Measurements from ENCODE around the gene BAHCC1. TPM values are rescaled to one million over a fixed set of nuclear protein-coding genes. Genes with fewer than 3 reads are reported as not detected.
A peak's percentile ranks its signal among the peaks of the same experiment; 100 is the strongest.

BAHCC1 gene
- total and polyA plus RNA-seq, 2 donors (not counting 3 experiments of a cell fraction or from before 2014, with no cell fraction given), result 4.7 to 11.6 TPM

- H3K4me1 ChIP-seq (ENCODE audit: control insufficient read depth, extremely low read depth, insufficient read depth, low read length), result peaks cover 42% of the 10 kb centered on the region
- DNase-seq (ENCODE audit: low read depth, low spot score), result peak; percentile 44
- POLR2A ChIA-PET, result interaction anchor here (0.6 to 1.6 kb wide), 3 partner anchors 99 to 324 kb away, joined by 3 to 4 read pairs (median 3); partner anchors contain the start of gene ACTG1
These were observed 3.0 kb upstream of the BAHCC1 start for GRCh38 chr17:81391936-81392908.

GRCh38 chr17:81392909-81393654 lies 2.2 kb upstream of the BAHCC1 start:
- TF ChIP-seq POLR2A (IDR thresholded peaks at IDR 0.05; ENCODE audit: low read depth, low read length), result no peak
- TF ChIP-seq GATA2 (IDR thresholded peaks at IDR 0.05; ENCODE audit: insufficient read depth, insufficient read length, low read depth, low read length), result no peak
- no peak for TF ChIP-seq FOS (IDR thresholded peaks at IDR 0.05; ENCODE audit: borderline replicate concordance, insufficient read depth, low read length)
- TF ChIP-seq EZH2 (IDR thresholded peaks at IDR 0.05; ENCODE audit: borderline replicate concordance, low read depth, low read length, severe bottlenecking), result no peak
- TF ChIP-seq JUN (IDR thresholded peaks at IDR 0.05; ENCODE audit: borderline replicate concordance, insufficient read depth, insufficient read length, low read depth), result no peak
- TF ChIP-seq MYC (IDR thresholded peaks at IDR 0.05; ENCODE audit: low read depth, low read length), result no peak
- TF ChIP-seq, protein P1, sequence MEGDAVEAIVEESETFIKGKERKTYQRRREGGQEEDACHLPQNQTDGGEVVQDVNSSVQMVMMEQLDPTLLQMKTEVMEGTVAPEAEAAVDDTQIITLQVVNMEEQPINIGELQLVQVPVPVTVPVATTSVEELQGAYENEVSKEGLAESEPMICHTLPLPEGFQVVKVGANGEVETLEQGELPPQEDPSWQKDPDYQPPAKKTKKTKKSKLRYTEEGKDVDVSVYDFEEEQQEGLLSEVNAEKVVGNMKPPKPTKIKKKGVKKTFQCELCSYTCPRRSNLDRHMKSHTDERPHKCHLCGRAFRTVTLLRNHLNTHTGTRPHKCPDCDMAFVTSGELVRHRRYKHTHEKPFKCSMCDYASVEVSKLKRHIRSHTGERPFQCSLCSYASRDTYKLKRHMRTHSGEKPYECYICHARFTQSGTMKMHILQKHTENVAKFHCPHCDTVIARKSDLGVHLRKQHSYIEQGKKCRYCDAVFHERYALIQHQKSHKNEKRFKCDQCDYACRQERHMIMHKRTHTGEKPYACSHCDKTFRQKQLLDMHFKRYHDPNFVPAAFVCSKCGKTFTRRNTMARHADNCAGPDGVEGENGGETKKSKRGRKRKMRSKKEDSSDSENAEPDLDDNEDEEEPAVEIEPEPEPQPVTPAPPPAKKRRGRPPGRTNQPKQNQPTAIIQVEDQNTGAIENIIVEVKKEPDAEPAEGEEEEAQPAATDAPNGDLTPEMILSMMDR (IDR thresholded peaks at IDR 0.05; ENCODE audit: extremely low read depth in 1 of 2, insufficient read depth in 1 of 2, low read depth in 1 of 2, low read length in 2 of 2), result no peak
- TF ChIP-seq, protein P2, sequence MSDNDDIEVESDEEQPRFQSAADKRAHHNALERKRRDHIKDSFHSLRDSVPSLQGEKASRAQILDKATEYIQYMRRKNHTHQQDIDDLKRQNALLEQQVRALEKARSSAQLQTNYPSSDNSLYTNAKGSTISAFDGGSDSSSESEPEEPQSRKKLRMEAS (IDR thresholded peaks at IDR 0.05; ENCODE audit: insufficient read depth, insufficient read length), result no peak
- TF ChIP-seq POLR2AphosphoS5 (IDR thresholded peaks at IDR 0.05; ENCODE audit: insufficient read depth, low read depth, low read length), result no peak
- FAIRE-seq (no peak), DNase-seq (ENCODE audit: low read depth, low spot score) (peak; percentile 29)
- Histone ChIP-seq H3K9me1 (replicated peaks; ENCODE audit: control insufficient read depth, extremely low read depth, insufficient read depth, low read length) (no peaks in the 10 kb centered on the region), H3K27me3 (ENCODE audit: control insufficient read depth in 2 of 2, insufficient read depth in 2 of 2, low read length in 2 of 2) (no peaks in the 10 kb centered on the region), H3K4me3 (replicated peaks in 1 of 3; ENCODE audit: insufficient read depth in 1 of 3, low read depth in 1 of 3, low read length in 3 of 3) (peak overlapping the region; percentile 57 to 64 (median 62)), H3K27ac (ENCODE audit: insufficient read depth, low read depth, low read length) (peak overlapping the region; percentile 67), H3K9me3 (replicated peaks; ENCODE audit: control insufficient read depth, insufficient read depth, low read length) (no peaks in the 10 kb centered on the region), H3K36me3 (ENCODE audit: control insufficient read depth in 2 of 2, extremely low read depth in 1 of 2, insufficient read depth in 2 of 2, low read length in 2 of 2) (peaks cover 0 to 4% of the 10 kb centered on the region in 2 experiments), H3K9ac (replicated peaks; ENCODE audit: extremely low read depth, insufficient read depth, low read length) (peak overlapping the region; percentile 83), H3K4me1 (ENCODE audit: control insufficient read depth, extremely low read depth, insufficient read depth, low read length) (peaks cover 39% of the 10 kb centered on the region), H3K79me2 (ENCODE audit: control insufficient read depth, insufficient read depth, low read length) (peaks cover 31% of the 10 kb centered on the region), H2AFZ (ENCODE audit: low read depth, low read length) (no peak overlapping the region), H3K4me2 (ENCODE audit: insufficient read depth, low read length) (peak overlapping the region; percentile 78), H4K20me1 (replicated peaks; ENCODE audit: control insufficient read depth, extremely low read depth, insufficient read depth, low read length) (no peaks in the 10 kb centered on the region)
- no TSS peak for BruUV-seq (replicated peaks)
- CTCF ChIA-PET, result interaction anchor here (1.0 to 2.7 kb wide), 7 partner anchors 20 to 138 kb away, joined by 3 to 30 read pairs (median 5); no protein-coding TSS in a partner anchor
- dilution Hi-C loops (cut with MboI; ENCODE audit: extremely low pct_ligation_motif_present, low sequenced_read_pairs), result no loop called here
- POLR2A ChIA-PET, result interaction anchor here (1.6 kb wide), 1 partner anchor 120 kb away, joined by 3 read pairs; the partner anchor contains the start of gene ACTG1
- intact Hi-C loops (cut with micrococcal nuclease), result no loop called here

More at GRCh38 chr17:81391936-81392908, 3.0 kb upstream of the BAHCC1 start:
- H3K4me2 ChIP-seq (ENCODE audit: insufficient read depth, low read length), result peak overlapping the region; percentile 78
- TF ChIP-seq FOS (IDR thresholded peaks at IDR 0.05; ENCODE audit: borderline replicate concordance, insufficient read depth, low read length), result no peak
- no peak for TF ChIP-seq MYC (IDR thresholded peaks at IDR 0.05; ENCODE audit: low read depth, low read length)
- TF ChIP-seq, protein P2 (IDR thresholded peaks at IDR 0.05; ENCODE audit: insufficient read depth, insufficient read length), result no peak
- no peak for TF ChIP-seq EZH2 (IDR thresholded peaks at IDR 0.05; ENCODE audit: borderline replicate concordance, low read depth, low read length, severe bottlenecking)
- H2AFZ ChIP-seq (ENCODE audit: low read depth, low read length), result no peak overlapping the region
- peak overlapping the region; percentile 83 for H3K9ac ChIP-seq (replicated peaks; ENCODE audit: extremely low read depth, insufficient read depth, low read length)
- TSS peak; percentile 31 for BruUV-seq (replicated peaks)
- peak overlapping the region; percentile 67 for H3K27ac ChIP-seq (ENCODE audit: insufficient read depth, low read depth, low read length)
- no peaks in the 10 kb centered on the region for H4K20me1 ChIP-seq (replicated peaks; ENCODE audit: control insufficient read depth, extremely low read depth, insufficient read depth, low read length)
- peak; percentile 58 for FAIRE-seq
- no peaks in the 10 kb centered on the region for H3K9me1 ChIP-seq (replicated peaks; ENCODE audit: control insufficient read depth, extremely low read depth, insufficient read depth, low read length)
- H3K9me3 ChIP-seq (replicated peaks; ENCODE audit: control insufficient read depth, insufficient read depth, low read length), result no peaks in the 10 kb centered on the region
- H3K4me3 ChIP-seq (replicated peaks in 1 of 3; ENCODE audit: insufficient read depth in 1 of 3, low read depth in 1 of 3, low read length in 3 of 3), result peak overlapping the region; percentile 57 to 64 (median 62)
- intact Hi-C loops (cut with micrococcal nuclease), result no loop called here
- peaks cover 28% of the 10 kb centered on the region for H3K79me2 ChIP-seq (ENCODE audit: control insufficient read depth, insufficient read depth, low read length)
- H3K27me3 ChIP-seq (ENCODE audit: control insufficient read depth in 2 of 2, insufficient read depth in 2 of 2, low read length in 2 of 2), result no peaks in the 10 kb centered on the region
- CTCF ChIA-PET, result interaction anchor here (0.8 to 2.7 kb wide), 12 partner anchors 10 to 137 kb away, joined by 3 to 13 read pairs (median 5); no protein-coding TSS in a partner anchor
- peaks cover 0 to 4% of the 10 kb centered on the region in 2 experiments for H3K36me3 ChIP-seq (ENCODE audit: control insufficient read depth in 2 of 2, extremely low read depth in 1 of 2, insufficient read depth in 2 of 2, low read length in 2 of 2)
- dilution Hi-C loops (cut with MboI; ENCODE audit: extremely low pct_ligation_motif_present, low sequenced_read_pairs), result no loop called here

Data from endothelial cell of umbilical vein (primary cell).